ENCODE data around the gene FOXN4. TPM values are rescaled to one million over a fixed set of nuclear protein-coding genes. Genes with fewer than 3 reads are reported as not detected.

Gene FOXN4
- total RNA-seq, 4 donors from 2014 or later, result not detected

GRCh38 chr12:109255377-109255776, 53.7 kb downstream of the FOXN4 start:
- intact Hi-C loops (cut with DNase I; ENCODE audit: low total_unique reads) (no loop called here), in situ Hi-C loops (cut with MboI; ENCODE audit: low sequenced_read_pairs in 4 of 4) (loop anchor here in 2 of 4 donors (25.0 kb wide), 1 partner anchor 132 kb away; no protein-coding TSS in a partner anchor)
- H3K27ac ChIP-seq, result peak overlapping the region in 3 of 4 donors; percentile 9 to 40 (median 18)
- peaks cover 16 to 94% of the 10 kb centered on the region in 2 donors for H3K36me3 ChIP-seq
- ATAC-seq (no peak), DNase-seq (no peak)
- H3K4me1 ChIP-seq, result peaks cover 13 to 30% of the 10 kb centered on the region in 2 donors
- no peak for TF ChIP-seq CTCF (IDR thresholded peaks at IDR 0.05 in 4 of 5, conservative IDR thresholded peaks at IDR 0.05 in 1 of 5)
- no peak for TF ChIP-seq POLR2A (IDR thresholded peaks at IDR 0.05)
- H3K27me3 ChIP-seq, result no peaks in the 10 kb centered on the region
- no peak overlapping the region for H3K4me3 ChIP-seq
- no peaks in the 10 kb centered on the region for H3K9me3 ChIP-seq

GRCh38 chr12:109253913-109254544, 55.1 kb downstream of the FOXN4 start:
- Histone ChIP-seq H3K27me3 (no peaks in the 10 kb centered on the region), H3K36me3 (peaks cover 12 to 94% of the 10 kb centered on the region in 2 donors), H3K4me1 (peaks cover 13 to 30% of the 10 kb centered on the region in 2 donors), H3K9me3 (no peaks in the 10 kb centered on the region), H3K4me3 (no peak overlapping the region), H3K27ac (peak overlapping the region; percentile 18 to 60 (median 46))
- TF ChIP-seq CTCF (IDR thresholded peaks at IDR 0.05 in 4 of 5, conservative IDR thresholded peaks at IDR 0.05 in 1 of 5) (no peak), POLR2A (IDR thresholded peaks at IDR 0.05) (no peak)
- intact Hi-C loops (cut with DNase I; ENCODE audit: low total_unique reads) (no loop called here), in situ Hi-C loops (cut with MboI; ENCODE audit: low sequenced_read_pairs in 4 of 4) (loop anchor here in 2 of 4 donors (25.0 kb wide), 1 partner anchor 133 kb away; no protein-coding TSS in a partner anchor)
- ATAC-seq, result no peak
- DNase-seq, result no peak

- ATAC-seq (no peak), DNase-seq (no peak)
- intact Hi-C loops (cut with DNase I; ENCODE audit: low total_unique reads) (no loop called here), in situ Hi-C loops (cut with MboI; ENCODE audit: low sequenced_read_pairs in 4 of 4) (loop anchor here in 2 of 4 donors (25.0 kb wide), 1 partner anchor 135 kb away; no protein-coding TSS in a partner anchor)
- Histone ChIP-seq H3K4me3 (no peak overlapping the region), H3K27ac (peak overlapping the region in 2 of 4 donors; percentile 9 to 60), H3K4me1 (peaks cover 13 to 30% of the 10 kb centered on the region in 2 donors), H3K9me3 (no peaks in the 10 kb centered on the region), H3K27me3 (no peaks in the 10 kb centered on the region), H3K36me3 (peaks cover 12 to 100% of the 10 kb centered on the region in 2 donors)
- TF ChIP-seq POLR2A (IDR thresholded peaks at IDR 0.05) (no peak), CTCF (IDR thresholded peaks at IDR 0.05 in 4 of 5, conservative IDR thresholded peaks at IDR 0.05 in 1 of 5) (no peak)
These were observed 56.3 kb downstream of the FOXN4 start for GRCh38 chr12:109252799-109253198.

GRCh38 chr12:109250523-109250922, 58.6 kb downstream of the FOXN4 start:
- DNase-seq, result no peak
- Histone ChIP-seq H3K4me1 (peaks cover 5 to 24% of the 10 kb centered on the region in 2 donors), H3K36me3 (peaks cover 22 to 100% of the 10 kb centered on the region in 2 donors), H3K9me3 (no peaks in the 10 kb centered on the region), H3K27me3 (no peaks in the 10 kb centered on the region), H3K4me3 (no peak overlapping the region), H3K27ac (peak overlapping the region in 1 of 4 donors; percentile 13)
- TF ChIP-seq CTCF (IDR thresholded peaks at IDR 0.05 in 4 of 5, conservative IDR thresholded peaks at IDR 0.05 in 1 of 5) (no peak), POLR2A (IDR thresholded peaks at IDR 0.05) (no peak)
- in situ Hi-C loops (cut with MboI; ENCODE audit: low sequenced_read_pairs in 4 of 4), result loop anchor here in 2 of 4 donors (25.0 kb wide), 1 partner anchor 137 kb away; no protein-coding TSS in a partner anchor
- no peak for ATAC-seq
- intact Hi-C loops (cut with DNase I; ENCODE audit: low total_unique reads), result no loop called here

All from gastrocnemius medialis (tissue), 4 donors.